IPS DF 6.9 (cell line): Measurements from ENCODE around the gene CCL20.

Source experiments
- DNase-seq: peaks from one replicate; pipeline ENCODE4 v3.0.0-alpha.2; 2013; ENCODE audit warnings: low read depth, low spot score
- H3K27ac ChIP-seq: one replicate; pipeline ENCODE4 v1.5.1; 2013; ENCODE audit warnings: low read length, control low read depth
- H3K27me3 ChIP-seq: 2 replicates; pipeline ENCODE4 v1.6.1; 2013; ENCODE audit warnings: mild to moderate bottlenecking, low read length; ENCODE audit not compliant: control insufficient read depth, insufficient read depth
- H3K36me3 ChIP-seq: 2 replicates; pipeline ENCODE4 v1.6.1; 2013; ENCODE audit warnings: low read length; ENCODE audit not compliant: control insufficient read depth, insufficient read depth
- H3K4me1 ChIP-seq: 2 replicates; pipeline ENCODE4 v1.6.1; 2013; ENCODE audit warnings: low read length; ENCODE audit not compliant: control insufficient read depth, insufficient read depth
- H3K4me3 ChIP-seq: 2 replicates; pipeline ENCODE4 v1.5.1; 2013; ENCODE audit warnings: mild to moderate bottlenecking, low read length
- H3K9me3 ChIP-seq: 2 replicates; pipeline ENCODE4 v1.6.1; 2013; ENCODE audit warnings: low read length, inconsistent platforms; ENCODE audit not compliant: control insufficient read depth, insufficient read depth
- WGBS: extraction: QIAGEN DNeasy Blood & Tissue Kit; methylation state at CpG from one replicate; pipeline ENCODE4 v1.1.7; 2013; ENCODE audit warnings: mixed read lengths, missing lambda C conversion rate; ENCODE audit not compliant: insufficient read length, insufficient coverage; 5-methylcytosine and 5-hydroxymethylcytosine counted together

The CCL20 gene

GRCh38 chr2:227818675-227819397, 5.2 kb downstream of the CCL20 start:
- no peak overlapping the region for H3K4me3 ChIP-seq
- no peaks in the 10 kb centered on the region for H3K27me3 ChIP-seq
- no peaks in the 10 kb centered on the region for H3K36me3 ChIP-seq
- H3K9me3 ChIP-seq: no peaks in the 10 kb centered on the region
- H3K4me1 ChIP-seq: no peaks in the 10 kb centered on the region
- H3K27ac ChIP-seq: no peak overlapping the region
- no CpG with 5 or more reads among the region's 9 CpGs for WGBS
- no peak for DNase-seq

- Histone ChIP-seq H3K27me3 (no peaks in the 10 kb centered on the region), H3K9me3 (no peaks in the 10 kb centered on the region), H3K36me3 (no peaks in the 10 kb centered on the region), H3K27ac (no peak overlapping the region), H3K4me3 (no peak overlapping the region), H3K4me1 (no peaks in the 10 kb centered on the region)
- no CpG with 5 or more reads among the region's 3 CpGs for WGBS
- no peak for DNase-seq
These were observed 5.7 kb downstream of the CCL20 start for GRCh38 chr2:227819398-227819697.

DNA sequence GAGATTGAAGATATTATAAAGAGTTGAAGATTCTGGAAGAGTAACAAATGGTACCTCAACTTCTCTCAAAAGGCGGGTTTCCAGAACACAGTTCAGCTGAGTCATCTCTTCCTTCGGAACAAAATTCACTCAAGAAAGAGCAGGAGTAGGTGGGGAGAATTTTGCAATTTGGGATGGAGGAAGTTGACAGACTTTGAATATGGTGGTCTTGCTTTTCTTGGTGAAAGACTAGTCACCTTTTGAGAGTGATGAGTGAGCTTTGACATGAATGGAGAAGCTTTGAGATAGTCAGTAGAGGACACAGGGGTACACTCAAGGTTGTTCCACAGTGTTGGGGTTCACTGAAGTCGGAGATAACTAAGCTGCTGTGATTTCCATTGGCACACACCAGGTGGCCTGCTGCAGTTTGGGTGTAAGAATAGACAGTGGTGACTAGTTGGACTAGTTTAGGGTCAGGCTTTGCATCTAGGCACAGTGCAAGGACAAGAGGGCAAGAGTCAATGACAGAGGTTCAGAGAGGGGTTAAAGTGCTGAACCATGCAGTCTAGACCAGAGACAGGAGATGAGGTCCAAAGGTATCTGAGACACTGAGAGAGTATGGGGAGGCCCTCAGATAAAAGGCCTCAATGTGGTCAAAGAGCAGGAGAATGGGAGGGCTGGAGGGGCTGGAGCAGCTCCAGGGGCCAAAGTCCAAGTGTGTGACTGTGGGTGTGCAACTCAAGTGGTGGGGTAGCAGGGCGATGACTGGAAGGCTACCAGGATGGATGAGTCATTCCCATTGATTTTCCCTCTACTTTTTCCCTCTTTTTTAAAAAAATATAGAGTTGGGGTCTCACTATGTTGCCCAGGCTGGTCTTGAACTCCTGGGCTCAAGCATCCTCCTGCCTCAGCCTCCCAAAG, 7.7 kb downstream of the CCL20 start:
- WGBS: no CpG with 5 or more reads among the region's 4 CpGs
- no peaks in the 10 kb centered on the region for H3K27me3 ChIP-seq
- no peaks in the 10 kb centered on the region for H3K9me3 ChIP-seq
- no peaks in the 10 kb centered on the region for H3K4me1 ChIP-seq
- no peak overlapping the region for H3K27ac ChIP-seq
- H3K4me3 ChIP-seq: no peak overlapping the region
- H3K36me3 ChIP-seq: no peaks in the 10 kb centered on the region
- no peak for DNase-seq

GRCh38 chr2:227822416-227823003, 8.9 kb downstream of the CCL20 start:
- Histone ChIP-seq H3K9me3 (no peaks in the 10 kb centered on the region), H3K27ac (no peak overlapping the region), H3K4me1 (no peaks in the 10 kb centered on the region), H3K36me3 (no peaks in the 10 kb centered on the region), H3K4me3 (no peak overlapping the region), H3K27me3 (no peaks in the 10 kb centered on the region)
- WGBS: no CpG with 5 or more reads among the region's 2 CpGs
- DNase-seq: no peak

DNA sequence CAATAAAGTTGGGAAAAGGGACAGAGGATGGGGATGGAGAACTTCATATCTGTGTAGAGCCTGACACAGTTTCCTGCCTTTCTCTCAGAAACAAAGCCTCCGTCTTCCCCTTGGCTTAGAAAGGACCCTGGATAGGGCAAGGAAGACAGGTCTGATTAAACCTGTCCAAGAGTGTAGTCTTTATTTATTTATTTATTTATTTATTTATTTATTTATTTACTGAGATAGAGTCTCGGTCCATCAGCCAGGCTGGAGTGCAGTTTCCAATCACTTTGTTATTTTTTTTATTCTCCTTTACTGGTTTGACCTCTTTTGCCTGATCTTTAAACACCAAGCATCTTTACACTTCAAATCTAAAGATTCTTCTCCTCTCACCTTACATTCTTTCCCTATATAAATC, 10.3 kb downstream of the CCL20 start:
- Histone ChIP-seq H3K4me3 (no peak overlapping the region), H3K27me3 (no peaks in the 10 kb centered on the region), H3K9me3 (no peaks in the 10 kb centered on the region), H3K36me3 (no peaks in the 10 kb centered on the region), H3K4me1 (no peaks in the 10 kb centered on the region), H3K27ac (no peak overlapping the region)
- no CpG with 5 or more reads among the region's 2 CpGs for WGBS
- no peak for DNase-seq

DNA sequence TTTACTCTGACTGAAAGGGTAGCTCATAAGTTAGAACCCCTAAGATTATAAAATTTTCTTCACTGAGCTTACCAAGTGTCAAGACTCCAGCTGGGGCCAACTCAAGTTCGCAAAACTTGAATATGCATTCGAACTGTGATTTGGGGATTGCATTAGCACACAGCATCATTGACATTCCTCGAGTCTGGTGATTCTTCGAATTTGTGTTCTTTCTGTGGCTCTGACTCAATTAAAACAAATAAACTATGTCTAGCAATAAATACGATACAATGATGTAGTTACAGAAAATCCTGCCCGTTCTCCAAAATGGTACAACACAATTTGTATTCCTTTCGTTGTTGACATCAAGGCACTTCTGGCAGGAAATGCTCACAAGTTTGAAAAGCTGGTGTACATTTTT, 11.1 kb downstream of the CCL20 start:
- Histone ChIP-seq H3K9me3 (no peaks in the 10 kb centered on the region), H3K4me1 (no peaks in the 10 kb centered on the region), H3K36me3 (no peaks in the 10 kb centered on the region), H3K27ac (no peak overlapping the region), H3K27me3 (no peaks in the 10 kb centered on the region), H3K4me3 (no peak overlapping the region)
- no peak for DNase-seq
- WGBS: no CpG with 5 or more reads among the region's 7 CpGs

DNA sequence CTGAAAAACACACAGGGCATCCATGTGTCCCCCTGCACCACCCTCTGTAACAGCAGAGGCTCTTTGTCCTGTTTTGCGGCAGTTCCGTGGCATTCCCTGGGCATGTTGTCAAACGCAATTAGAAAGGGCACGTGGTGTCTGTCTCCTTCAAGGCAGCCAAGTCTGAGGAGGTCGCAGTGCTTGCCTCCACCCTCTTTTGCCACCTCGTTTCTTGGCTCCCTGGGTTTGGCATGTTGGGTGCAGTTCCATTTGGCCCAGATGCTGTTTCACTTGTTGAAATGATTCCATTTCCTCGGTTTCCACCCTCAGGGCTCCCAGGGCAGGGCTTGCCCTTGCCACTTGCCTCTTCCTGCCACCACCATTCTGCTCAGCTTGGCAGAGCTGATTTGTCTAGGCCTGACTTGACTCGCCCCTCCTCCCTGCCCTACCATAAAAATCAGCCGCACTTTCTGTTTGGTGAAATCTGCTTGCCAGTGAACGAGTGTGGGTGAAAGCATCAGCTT, 12.4 kb downstream of the CCL20 start:
- Histone ChIP-seq H3K9me3 (no peaks in the 10 kb centered on the region), H3K27me3 (no peaks in the 10 kb centered on the region), H3K4me3 (no peak overlapping the region), H3K27ac (no peak overlapping the region), H3K4me1 (no peaks in the 10 kb centered on the region), H3K36me3 (no peaks in the 10 kb centered on the region)
- DNase-seq: no peak
- WGBS: no CpG with 5 or more reads among the region's 10 CpGs

GRCh38 chr2:227826563-227826962, 12.9 kb downstream of the CCL20 start:
- Histone ChIP-seq H3K9me3 (no peaks in the 10 kb centered on the region), H3K36me3 (no peaks in the 10 kb centered on the region), H3K4me1 (no peaks in the 10 kb centered on the region), H3K4me3 (no peak overlapping the region), H3K27ac (no peak overlapping the region), H3K27me3 (no peaks in the 10 kb centered on the region)
- no CpG with 5 or more reads among the region's 2 CpGs for WGBS
- DNase-seq: no peak

GRCh38 chr2:227827143-227827542, 13.5 kb downstream of the CCL20 start:
- Histone ChIP-seq H3K4me1 (no peaks in the 10 kb centered on the region), H3K9me3 (no peaks in the 10 kb centered on the region)
- no CpG with 5 or more reads among the region's 7 CpGs for WGBS

DNA sequence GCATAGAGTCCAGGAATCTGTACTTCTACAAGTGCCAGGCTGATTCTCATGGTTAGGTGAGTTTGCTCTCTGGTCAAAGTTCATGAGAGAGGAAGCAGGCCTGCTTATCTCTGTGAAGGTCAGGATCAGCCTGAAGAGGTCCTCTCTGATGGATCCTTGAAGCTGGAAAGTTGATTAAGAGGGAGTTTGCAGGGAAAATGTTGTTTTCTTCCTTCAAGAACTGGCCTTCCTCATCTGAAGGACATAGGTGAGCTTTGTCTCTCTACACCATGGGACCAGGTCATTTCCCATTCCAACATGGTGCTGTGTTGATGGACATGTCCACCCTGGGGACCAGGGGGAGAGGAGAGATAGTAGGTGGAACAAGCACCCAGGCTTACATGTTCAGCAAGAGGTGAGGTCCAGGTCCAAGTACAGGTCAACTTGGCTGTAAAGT, 14.9 kb downstream of the CCL20 start:
- Histone ChIP-seq H3K4me1 (no peaks in the 10 kb centered on the region), H3K27me3 (no peaks in the 10 kb centered on the region), H3K4me3 (no peak overlapping the region), H3K36me3 (no peaks in the 10 kb centered on the region), H3K9me3 (no peaks in the 10 kb centered on the region), H3K27ac (no peak overlapping the region)
- no peak for DNase-seq

More at GRCh38 chr2:227827143-227827542, 13.5 kb downstream of the CCL20 start:
- no peaks in the 10 kb centered on the region for H3K27me3 ChIP-seq
- no peak overlapping the region for H3K4me3 ChIP-seq
- DNase-seq: no peak
- H3K36me3 ChIP-seq: no peaks in the 10 kb centered on the region
- no peak overlapping the region for H3K27ac ChIP-seq
